EL (cell line): ENCODE results near the gene LEMD3.

Experiments
- DNase-seq: peaks from one replicate; pipeline ENCODE4 v3.0.0-alpha.2; 2016

The LEMD3 gene

GRCh38 chr12:65170209-65170881 is 962 bp downstream of the LEMD3 start:
- DNase-seq, result peak; percentile 71

DNA sequence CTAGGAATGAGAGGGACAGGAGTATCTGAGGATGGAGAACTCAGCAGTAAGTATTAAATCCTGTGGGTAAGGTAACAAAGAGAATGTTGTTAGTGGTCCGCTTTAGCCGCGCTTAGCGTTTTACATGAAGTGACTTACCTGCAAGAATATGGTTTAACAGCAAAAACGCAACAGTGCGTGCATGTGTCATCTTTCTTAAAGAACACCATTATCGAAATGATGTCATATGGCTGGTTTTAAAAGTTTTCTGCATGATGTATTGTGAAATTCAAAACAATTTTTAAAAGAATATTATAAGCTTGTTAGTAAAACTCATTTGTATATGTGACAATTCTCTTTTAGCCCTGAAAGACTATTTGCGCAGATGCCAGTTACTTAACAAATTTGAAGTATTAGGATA is 1.7 kb downstream of the LEMD3 start:
- DNase-seq, result peak; percentile 10

- peak; percentile 3 for DNase-seq
Measured at GRCh38 chr12:65171870-65172269, 2.5 kb downstream of the LEMD3 start.

- no peak for DNase-seq
Measured at GRCh38 chr12:65175385-65175784, 6.0 kb downstream of the LEMD3 start.

GRCh38 chr12:65182012-65182739 is 12.8 kb downstream of the LEMD3 start:
- DNase-seq, result no peak

DNA sequence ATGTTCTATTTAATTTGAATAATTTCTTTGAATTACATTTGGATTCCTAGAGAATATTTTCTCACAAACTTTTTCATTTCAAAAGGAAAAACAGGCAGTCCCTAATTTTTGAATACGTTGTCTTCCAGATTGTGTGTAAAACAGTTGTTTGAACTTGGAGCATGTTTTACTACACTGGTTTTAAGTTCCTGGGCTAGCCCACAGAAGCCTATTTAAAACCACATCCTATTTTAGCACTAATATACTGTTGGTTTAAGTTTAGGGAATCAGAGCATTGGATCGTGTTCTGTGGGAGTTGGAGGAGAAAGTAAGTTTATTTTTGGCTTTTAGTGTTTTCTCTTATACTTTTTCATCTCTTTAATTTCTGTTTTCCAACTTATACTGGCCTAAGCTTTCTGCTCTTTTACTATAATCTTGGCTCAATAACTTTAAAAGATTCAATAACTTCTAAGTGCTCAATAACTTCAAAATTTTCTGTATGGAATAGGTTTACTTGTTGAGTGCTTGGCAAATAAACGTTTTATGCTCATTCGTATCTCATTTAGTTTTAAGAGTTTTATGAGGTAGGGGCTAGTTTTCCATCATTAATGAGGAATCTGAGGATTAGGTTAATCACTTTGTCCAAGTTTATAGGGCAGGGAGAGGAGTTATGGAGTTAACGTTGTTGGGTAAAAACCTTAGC is 14.9 kb downstream of the LEMD3 start:
- no peak for DNase-seq

DNA sequence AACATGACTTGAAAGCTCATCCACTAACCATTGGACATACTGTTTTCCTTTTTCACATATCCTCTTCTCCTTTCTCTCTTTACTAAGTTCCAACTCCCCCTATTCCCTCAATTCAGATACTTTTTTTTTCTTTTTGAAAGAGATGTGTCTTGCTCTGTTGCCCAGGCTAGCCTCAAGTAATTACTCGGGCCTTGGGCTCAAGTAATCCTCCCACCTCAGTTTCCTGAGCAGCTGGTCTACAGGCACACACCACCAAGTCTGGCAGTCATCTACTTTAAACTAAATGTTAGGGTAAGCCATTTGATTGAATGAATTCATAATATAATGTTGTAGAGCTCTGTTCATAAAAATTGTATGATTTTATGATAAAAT is 15.5 kb downstream of the LEMD3 start:
- DNase-seq, result no peak

DNA sequence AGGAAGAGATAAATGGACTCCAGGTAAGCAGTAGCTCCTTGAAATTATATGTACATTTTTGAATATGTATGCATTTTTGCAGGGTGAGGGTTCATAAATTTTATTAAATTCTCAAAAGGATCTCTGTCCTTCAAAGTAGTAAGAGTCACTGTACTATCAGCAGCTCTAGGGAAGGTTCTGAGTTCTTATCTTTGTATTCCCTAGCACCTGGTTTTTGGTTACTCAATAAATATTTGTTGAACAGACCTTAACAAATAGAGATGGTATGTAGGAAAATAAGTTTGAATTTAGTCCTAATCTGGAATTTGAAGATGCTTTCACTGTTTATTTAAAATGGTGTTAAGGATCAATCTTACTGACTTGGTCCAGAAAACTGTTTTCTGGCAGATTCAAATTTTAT is 18.3 kb downstream of the LEMD3 start:
- no peak for DNase-seq

DNA sequence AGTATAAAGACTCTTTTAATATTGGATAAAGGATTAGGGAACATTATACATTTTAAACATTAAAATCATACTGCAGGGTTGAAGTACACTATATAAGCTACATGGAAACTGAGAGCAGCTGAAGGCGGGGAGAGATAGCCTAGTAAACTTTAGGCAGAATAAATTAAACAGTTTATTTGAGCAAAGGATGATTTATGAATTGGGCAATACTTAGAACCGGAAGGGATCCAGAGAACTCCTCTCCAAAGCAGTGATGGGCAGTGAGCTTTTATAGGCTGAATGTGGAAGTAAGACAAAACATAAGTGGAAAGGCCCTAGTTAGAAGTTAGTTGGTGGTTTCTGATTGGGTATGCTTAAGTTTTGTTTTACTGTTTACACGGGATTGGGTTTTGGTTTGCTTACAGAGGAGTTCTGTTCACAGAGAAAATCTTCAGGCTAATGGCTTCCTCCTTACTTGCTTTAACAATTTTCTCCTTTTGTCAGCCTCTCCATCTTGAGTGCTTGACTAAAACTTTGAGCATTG is 18.9 kb downstream of the LEMD3 start:
- no peak for DNase-seq

DNA sequence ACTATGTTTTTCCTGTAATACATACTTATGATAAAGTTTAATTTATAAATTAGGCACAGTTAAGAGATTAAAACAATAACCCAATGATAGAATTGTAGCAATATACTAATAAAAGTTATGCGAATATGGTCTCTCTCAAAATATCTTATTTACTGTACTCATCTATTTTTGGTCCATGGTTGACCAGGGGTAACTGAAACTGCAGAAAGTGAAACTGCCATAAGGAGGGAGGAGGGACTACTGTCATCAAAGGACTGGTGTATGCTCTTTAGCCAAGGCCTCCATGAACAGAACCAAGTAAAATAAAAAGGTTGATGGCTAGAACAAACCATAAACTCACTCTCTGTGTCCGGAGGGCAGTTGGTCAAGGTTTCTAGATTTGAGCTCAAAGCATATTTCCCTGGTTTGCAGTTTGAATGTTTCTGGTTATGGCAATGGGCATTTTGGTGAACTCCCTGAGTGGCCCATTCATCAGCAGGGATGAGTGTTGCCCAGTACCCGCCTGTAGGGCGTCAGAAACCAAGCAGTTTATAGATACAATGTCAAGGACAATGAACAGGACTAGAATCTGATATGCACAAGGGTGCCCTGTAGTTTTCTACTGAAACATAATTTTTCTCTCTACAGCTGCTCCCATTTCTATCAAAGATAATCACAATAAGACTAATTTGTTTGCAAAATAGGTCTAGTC is 19.8 kb downstream of the LEMD3 start:
- no peak for DNase-seq

GRCh38 chr12:65192963-65193516 is 23.7 kb downstream of the LEMD3 start:
- no peak for DNase-seq

DNA sequence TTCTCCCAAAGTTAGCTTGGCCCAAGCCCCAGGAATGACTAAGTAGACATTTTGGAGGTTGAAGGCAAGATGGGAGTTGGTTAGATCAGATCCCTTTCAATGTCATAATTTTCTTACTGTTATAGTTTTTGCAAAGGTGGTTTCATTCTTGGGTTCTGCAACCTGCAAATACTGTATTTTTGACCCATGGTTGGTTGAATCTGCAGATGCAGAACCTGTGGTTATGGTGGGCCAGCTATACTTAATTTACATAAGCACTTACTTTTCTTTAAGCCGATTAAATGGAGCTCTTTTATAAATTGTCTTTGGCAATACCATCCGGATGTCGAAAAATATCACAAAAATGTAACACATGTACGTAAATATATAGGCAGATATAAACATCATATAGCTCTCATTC is 25.6 kb downstream of the LEMD3 start:
- DNase-seq, result no peak

GRCh38 chr12:65195387-65196055 is 26.1 kb downstream of the LEMD3 start:
- DNase-seq, result no peak

DNA sequence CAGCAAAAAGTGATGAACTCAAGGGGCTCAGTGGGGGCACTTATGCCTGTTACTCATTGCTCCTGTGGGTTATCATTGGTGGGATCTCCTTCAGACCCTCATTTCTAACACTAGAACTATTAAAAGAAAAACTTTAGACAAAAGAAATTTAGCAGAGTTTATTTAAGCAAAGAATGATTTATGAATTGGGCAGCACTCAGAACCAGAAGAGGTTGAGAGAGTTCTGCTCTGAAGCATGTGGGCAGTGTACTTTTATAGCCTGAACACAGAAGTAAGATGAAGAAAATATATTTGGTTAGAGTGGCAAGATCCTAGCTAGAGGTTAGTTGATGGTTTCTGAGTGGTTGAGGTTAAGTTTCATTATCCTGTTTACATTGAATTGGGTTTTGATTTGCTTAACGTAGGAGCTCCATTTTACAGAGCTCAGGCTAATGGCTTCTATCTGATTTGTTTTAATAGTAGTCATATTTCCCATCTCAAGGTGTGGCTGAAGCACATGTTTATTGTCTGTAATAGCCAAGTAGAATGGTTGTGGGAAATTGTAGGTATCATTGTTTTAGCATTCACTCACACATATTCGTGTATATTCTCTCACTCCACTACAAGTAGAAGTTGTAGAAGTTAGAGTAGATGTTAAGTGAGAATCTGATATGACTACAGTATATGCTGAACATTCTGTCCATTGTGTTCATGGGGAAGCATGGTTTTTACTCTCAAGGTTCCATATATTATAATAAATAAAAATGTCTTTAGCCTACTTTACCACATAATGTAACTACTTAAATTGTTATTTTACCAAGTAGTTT is 27.6 kb downstream of the LEMD3 start:
- no peak for DNase-seq

- DNase-seq, result no peak
Measured at GRCh38 chr12:65199604-65200003, 30.2 kb downstream of the LEMD3 start.

DNA sequence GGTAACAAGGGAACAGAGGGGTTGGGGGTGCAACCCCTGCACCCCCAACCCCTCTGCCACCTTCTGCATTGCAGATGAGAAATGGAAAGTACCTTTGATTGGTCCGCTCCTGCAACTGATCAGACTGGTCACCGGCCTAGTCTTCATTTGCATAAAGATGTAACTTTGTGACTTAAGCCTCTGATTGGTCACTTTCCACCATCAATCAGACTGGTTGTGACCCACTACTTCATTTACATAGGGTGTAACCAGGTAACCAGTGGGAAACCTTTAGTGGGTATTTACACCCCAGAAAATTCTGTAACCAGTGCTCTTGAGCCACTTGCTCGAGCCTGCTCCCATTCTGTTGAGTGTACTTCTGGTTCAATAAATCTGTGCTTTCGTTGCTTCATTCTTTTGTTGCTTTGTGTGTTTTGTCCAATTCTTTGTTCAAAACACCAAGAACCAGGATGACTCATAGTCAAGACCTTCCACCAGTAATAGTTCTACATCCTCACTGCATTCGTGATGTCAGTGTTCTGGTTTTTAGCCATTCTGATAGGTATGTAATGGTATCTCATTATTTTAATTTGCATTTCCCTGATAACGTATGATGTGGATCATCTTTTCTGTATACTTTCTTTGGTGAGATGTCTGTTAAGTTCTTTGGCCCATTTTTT is 30.8 kb downstream of the LEMD3 start:
- peak; percentile 3 for DNase-seq

GRCh38 chr12:65203376-65203775 is 34.0 kb downstream of the LEMD3 start:
- DNase-seq, result no peak

DNA sequence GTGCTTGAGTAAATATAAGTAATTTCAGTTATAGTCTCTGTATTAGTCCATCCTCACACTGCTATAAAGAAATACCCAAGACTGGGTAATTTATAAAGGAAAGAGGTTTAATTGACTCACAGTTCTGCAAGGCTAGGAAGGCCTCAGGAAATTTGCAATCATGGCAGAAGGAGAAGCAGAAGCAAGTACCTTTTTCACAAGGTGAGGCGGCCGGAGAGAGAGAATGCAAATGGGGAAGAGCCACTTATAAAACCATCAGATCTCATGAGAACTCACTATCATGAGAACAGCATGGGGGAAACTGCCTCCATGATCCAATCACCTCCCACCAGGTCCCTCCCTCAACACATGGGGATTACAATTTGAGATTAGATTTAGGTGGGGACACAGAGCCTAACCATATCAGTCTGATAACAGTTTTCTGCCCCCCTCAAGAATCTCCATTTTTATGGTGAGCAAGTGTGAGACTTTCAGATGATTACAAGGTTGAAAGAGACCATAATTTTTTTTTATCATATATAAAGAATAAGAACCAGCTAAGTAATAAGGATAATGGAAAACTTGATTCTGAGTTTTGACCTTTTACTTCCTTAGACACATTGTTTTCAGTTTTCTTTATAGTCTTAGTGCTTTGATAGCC is 35.6 kb downstream of the LEMD3 start:
- no peak for DNase-seq

- DNase-seq, result no peak
Measured at GRCh38 chr12:65205886-65206285, 36.5 kb downstream of the LEMD3 start.

DNA sequence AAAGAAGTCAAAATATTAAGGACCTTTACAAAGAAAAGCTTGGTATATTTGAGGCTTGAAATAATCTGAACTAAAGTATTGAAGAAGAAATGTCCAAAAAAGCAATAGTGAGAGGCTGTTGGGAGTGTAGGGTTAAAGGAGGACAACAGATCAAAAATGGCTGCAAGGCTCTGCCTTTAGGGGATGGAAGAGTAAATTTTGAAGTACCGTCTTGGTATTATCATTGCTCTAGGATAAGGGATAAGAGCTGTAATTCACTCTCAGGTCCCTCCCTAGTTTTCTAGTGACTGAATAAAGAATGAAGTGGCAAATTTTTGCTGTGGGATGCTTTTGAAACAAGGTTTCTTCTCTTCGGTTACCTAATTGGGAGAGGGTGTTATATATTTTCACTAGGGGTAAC is 38.7 kb downstream of the LEMD3 start:
- no peak for DNase-seq
